ENCODE measurements around the gene SUMF1. TPM values are rescaled to one million over a fixed set of nuclear protein-coding genes. Genes with fewer than 3 reads are reported as not detected.

Gene SUMF1
- total RNA-seq, 1 experiment from 2014 or later: 26.6 TPM

DNA sequence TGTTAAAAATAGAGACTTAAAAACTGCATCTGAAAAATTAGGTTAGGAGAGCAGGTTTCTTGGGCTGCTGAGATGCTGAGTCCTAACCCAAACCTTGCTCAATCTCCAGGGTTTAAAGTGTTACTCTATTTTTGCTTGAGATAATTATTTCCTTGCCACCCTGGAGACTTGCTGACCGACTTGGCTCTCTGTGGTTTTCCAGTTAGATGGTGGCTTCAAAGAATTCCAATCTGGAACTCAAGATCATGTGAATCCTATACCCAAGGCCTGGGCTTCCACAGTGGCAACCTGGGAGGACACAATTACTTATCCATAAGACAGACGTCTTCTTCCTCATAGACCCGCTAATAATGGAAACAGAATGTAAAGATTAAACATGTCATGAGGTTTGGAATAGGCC, 47.7 kb downstream of the SUMF1 start:
- ChIA-PET CTCF (no interaction called here), RAD21 (ENCODE audit: low non-redundant PET in 1 of 2, low total read pairs in 2 of 2, uncharacterized antibody in 2 of 2, unreplicated experiment in 2 of 2) (no interaction called here), POLR2A (no interaction called here)
- H3K4me2 ChIP-seq (ENCODE audit: low read length): no peak overlapping the region
- BruUV-seq (replicated peaks): no TSS peak
- no peaks in the 10 kb centered on the region for H3K9me3 ChIP-seq (ENCODE audit: control insufficient read depth in 1 of 2, insufficient read depth in 1 of 2, low read depth in 1 of 2, low read length in 2 of 2)
- no peaks in the 10 kb centered on the region for H4K20me1 ChIP-seq (ENCODE audit: insufficient read depth)
- no peak for TF ChIP-seq MAX (IDR thresholded peaks at IDR 0.05)
- no peak for TF ChIP-seq RAD21 (IDR thresholded peaks at IDR 0.05; ENCODE audit: low read depth)
- no peak for TF ChIP-seq EZH2phosphoT487 (IDR thresholded peaks at IDR 0.05; ENCODE audit: borderline replicate concordance)
- TF ChIP-seq FOSL1 (IDR thresholded peaks at IDR 0.05; ENCODE audit: low read depth): no peak
- no peak for TF ChIP-seq YY1 (IDR thresholded peaks at IDR 0.05; ENCODE audit: extremely low read depth, insufficient replicate concordance, low read depth, low read length)
- TF ChIP-seq SP1 (IDR thresholded peaks at IDR 0.05; ENCODE audit: low read depth): no peak
- no peak for TF ChIP-seq JUND (IDR thresholded peaks at IDR 0.05)
- TF ChIP-seq EGR1 (IDR thresholded peaks at IDR 0.05; ENCODE audit: low read depth): no peak
- no peak for TF ChIP-seq EZH2 (IDR thresholded peaks at IDR 0.05)
- TF ChIP-seq CEBPB (IDR thresholded peaks at IDR 0.05; ENCODE audit: low read depth): no peak
- no peak for TF ChIP-seq CTCF (IDR thresholded peaks at IDR 0.05 in 2 of 3, conservative IDR thresholded peaks at IDR 0.05 in 1 of 3; ENCODE audit: borderline replicate concordance in 1 of 3, insufficient read depth in 1 of 3, low read depth in 2 of 3, low read length in 2 of 3)
- H3K79me2 ChIP-seq (ENCODE audit: insufficient read depth, low read length): no peaks in the 10 kb centered on the region
- no peaks in the 10 kb centered on the region for H3K27me3 ChIP-seq (ENCODE audit: insufficient read depth, low read length)
- no peaks in the 10 kb centered on the region for H3K36me3 ChIP-seq (ENCODE audit: control insufficient read depth in 1 of 2, insufficient read depth in 2 of 2, low read length in 2 of 2)
- no peak overlapping the region for H3K9ac ChIP-seq (ENCODE audit: low read length)
- H3K4me1 ChIP-seq (ENCODE audit: control insufficient read depth in 1 of 2, insufficient read depth in 2 of 2, low read length in 2 of 2): no peaks in the 10 kb centered on the region; a peak in 1 of 4 replicates
- no peak overlapping the region for H3K4me3 ChIP-seq (replicated peaks in 1 of 2; ENCODE audit: low read depth in 1 of 2, low read length in 2 of 2)
- intact Hi-C loops (cut with micrococcal nuclease): no loop called here
- no peaks in the 10 kb centered on the region for H3K9me2 ChIP-seq (ENCODE audit: insufficient read depth)
- no peak overlapping the region for H2AFZ ChIP-seq (ENCODE audit: low read depth, low read length, poor library complexity, severe bottlenecking)
- no peak for DNase-seq (ENCODE audit: low read depth, low spot score)
- ATAC-seq: no peak
- no peak overlapping the region for H3K27ac ChIP-seq (ENCODE audit: low read depth, low read length)
